GM12872 (cell line): ENCODE data around the gene NSUN6.

ENCODE experiments used
- CTCF ChIP-seq: IDR thresholded peaks from 3 replicates; pipeline ENCODE4 v1.5.1; 2011; ENCODE audit warnings: low read depth, mild to moderate bottlenecking, low read length, moderate library complexity; ENCODE audit not compliant: insufficient read depth

NSUN6 gene

GRCh38 chr10:18540195-18540594 lies 111.2 kb downstream of the NSUN6 start:
- TF ChIP-seq CTCF, result no peak

GRCh38 chr10:18539335-18539734 lies 112.1 kb downstream of the NSUN6 start:
- no peak for TF ChIP-seq CTCF

GRCh38 chr10:18533896-18534295 lies 117.5 kb downstream of the NSUN6 start:
- TF ChIP-seq CTCF, result no peak

- TF ChIP-seq CTCF, result no peak
Measured at GRCh38 chr10:18532881-18533535, 118.4 kb downstream of the NSUN6 start.

- TF ChIP-seq CTCF, result no peak
Measured at GRCh38 chr10:18528292-18528691, 123.1 kb downstream of the NSUN6 start.

- TF ChIP-seq CTCF, result no peak
Measured at GRCh38 chr10:18527687-18528086, 123.7 kb downstream of the NSUN6 start.

- TF ChIP-seq CTCF, result no peak
Measured at GRCh38 chr10:18523858-18524257, 127.5 kb downstream of the NSUN6 start.

- no peak for TF ChIP-seq CTCF
Measured at GRCh38 chr10:18523025-18523424, 128.4 kb downstream of the NSUN6 start.
